Vagina (tissue), 2 donors: ENCODE results near the gene DGKK. TPM values are rescaled to one million over a fixed set of nuclear protein-coding genes. Genes with fewer than 3 reads are reported as not detected.

Source experiments
- DNase-seq, 2 donors: peaks; one replicate each; pipeline ENCODE4 v3.0.0-alpha.2; 2017; ENCODE audit errors: extremely low spot score in 2 of 2
- H3K27ac ChIP-seq: fragments of 200-600 bp; sonication (generic); one replicate; pipeline ENCODE4 v1.5.1; 2019
- H3K27me3 ChIP-seq: fragments of 200-600 bp; sonication (generic); one replicate; pipeline ENCODE4 v1.5.1; 2019
- H3K36me3 ChIP-seq, 2 donors: fragments of 200-600 bp; sonication (generic); one replicate each; pipeline ENCODE4 v1.5.1; 2017 to 2019
- H3K4me1 ChIP-seq: fragments of 200-600 bp; sonication (generic); one replicate; pipeline ENCODE4 v1.5.1; 2019
- H3K4me3 ChIP-seq, 2 donors: fragments of 200-600 bp; sonication (generic); 1 replicate in 1 of 2; 2 replicates in 1 of 2; pipeline ENCODE4 v1.5.1; 2016 to 2019
- H3K9me3 ChIP-seq: fragments of 200-600 bp; sonication (generic); one replicate; pipeline ENCODE4 v1.5.1; 2019
- POLR2A ChIP-seq, 2 donors: fragments of 450-650 bp; IDR thresholded peaks; one replicate each; pipeline ENCODE4 v1.6.1; 2017; ENCODE audit warnings: antibody characterized with exemption in 2 of 2, mild to moderate bottlenecking in 2 of 2, moderate library complexity in 2 of 2
- POLR2AphosphoS5 ChIP-seq, 2 donors: sonication (generic); formaldehyde crosslinking; IDR thresholded peaks; one replicate each; pipeline ENCODE4 v1.9.0; 2017; ENCODE audit warnings: antibody characterized with exemption in 2 of 2, mild to moderate bottlenecking in 2 of 2, low read depth in 1 of 2; ENCODE audit not compliant: insufficient read depth in 1 of 2
- intact Hi-C: fragments of 100-400 bp; cut with DNase I; formaldehyde crosslinking; loops from one replicate; pipeline ENCODE4 v1.15.1; 2023
- total RNA-seq: library from RNA; depleted of rRNA; stranded (reverse); fragments of >200 nt; gene quantifications from one replicate; pipeline ENCODE4 v1.2.3, GENCODE V29; 2016
- TF ChIP-seq, protein P1 (sequence below), 3 experiments: fragments of 450-650 bp in 2 of 3; fragments of 200-600 bp in 1 of 3; sonication (generic) in 1 of 3; IDR thresholded peaks; one replicate each; pipeline ENCODE4 v1.5.1; 2017 to 2019; ENCODE audit warnings: antibody characterized with exemption in 3 of 3, mild to moderate bottlenecking in 2 of 3, moderate library complexity in 2 of 3

DGKK gene
- total RNA-seq, 1 donor from 2014 or later = 0.49 TPM

DNA sequence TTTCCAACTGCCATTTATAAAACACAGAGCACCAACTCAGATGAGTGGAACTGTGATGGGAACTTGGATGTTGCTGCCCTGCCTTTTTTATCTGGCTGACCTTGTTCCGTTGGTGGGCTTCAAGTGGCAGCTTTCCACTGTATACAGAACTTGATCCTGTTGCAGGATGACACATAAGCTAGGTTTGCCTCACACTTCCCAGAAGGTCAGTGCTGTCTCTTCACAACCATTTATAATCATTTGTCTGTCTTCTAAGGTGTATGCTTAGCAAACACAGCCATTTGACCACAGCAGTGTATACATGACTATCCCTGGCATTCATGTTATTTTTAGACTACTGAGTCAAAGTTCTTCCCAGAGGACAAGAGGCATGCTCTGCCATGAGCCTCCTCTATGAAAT lies 20.3 kb downstream of the DGKK start:
- Histone ChIP-seq H3K27me3 (no peaks in the 10 kb centered on the region), H3K27ac (no peak overlapping the region), H3K4me3 (no peak overlapping the region), H3K4me1 (no peaks in the 10 kb centered on the region), H3K36me3 (no peaks in the 10 kb centered on the region), H3K9me3 (no peaks in the 10 kb centered on the region)
- no peak for TF ChIP-seq POLR2AphosphoS5 (IDR thresholded peaks at IDR 0.05; ENCODE audit: insufficient read depth in 1 of 2, low read depth in 1 of 2)
- TF ChIP-seq POLR2A (IDR thresholded peaks at IDR 0.05) = no peak
- TF ChIP-seq, protein P1, sequence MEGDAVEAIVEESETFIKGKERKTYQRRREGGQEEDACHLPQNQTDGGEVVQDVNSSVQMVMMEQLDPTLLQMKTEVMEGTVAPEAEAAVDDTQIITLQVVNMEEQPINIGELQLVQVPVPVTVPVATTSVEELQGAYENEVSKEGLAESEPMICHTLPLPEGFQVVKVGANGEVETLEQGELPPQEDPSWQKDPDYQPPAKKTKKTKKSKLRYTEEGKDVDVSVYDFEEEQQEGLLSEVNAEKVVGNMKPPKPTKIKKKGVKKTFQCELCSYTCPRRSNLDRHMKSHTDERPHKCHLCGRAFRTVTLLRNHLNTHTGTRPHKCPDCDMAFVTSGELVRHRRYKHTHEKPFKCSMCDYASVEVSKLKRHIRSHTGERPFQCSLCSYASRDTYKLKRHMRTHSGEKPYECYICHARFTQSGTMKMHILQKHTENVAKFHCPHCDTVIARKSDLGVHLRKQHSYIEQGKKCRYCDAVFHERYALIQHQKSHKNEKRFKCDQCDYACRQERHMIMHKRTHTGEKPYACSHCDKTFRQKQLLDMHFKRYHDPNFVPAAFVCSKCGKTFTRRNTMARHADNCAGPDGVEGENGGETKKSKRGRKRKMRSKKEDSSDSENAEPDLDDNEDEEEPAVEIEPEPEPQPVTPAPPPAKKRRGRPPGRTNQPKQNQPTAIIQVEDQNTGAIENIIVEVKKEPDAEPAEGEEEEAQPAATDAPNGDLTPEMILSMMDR (IDR thresholded peaks at IDR 0.05) = no peak
- intact Hi-C loops = no loop called here
- no peak for DNase-seq

DNA sequence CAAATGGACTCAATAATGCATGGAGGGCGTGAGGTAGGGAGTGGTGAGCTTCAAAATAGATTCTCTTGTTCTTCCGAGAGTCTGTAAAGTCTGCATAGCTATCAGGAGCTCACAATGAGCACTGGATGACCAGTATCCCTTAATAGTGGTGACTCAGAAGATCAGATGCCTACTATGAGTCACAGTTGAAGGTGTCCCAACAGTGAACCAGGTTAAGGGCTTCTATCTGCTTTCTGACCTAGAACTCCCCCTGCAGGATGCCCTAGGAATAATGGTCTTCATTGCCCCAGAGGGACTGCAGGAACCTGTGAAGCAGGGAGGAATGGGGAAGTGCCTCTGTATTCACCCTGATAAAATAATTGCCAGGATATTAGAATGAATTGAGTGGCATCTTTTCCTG lies 22.1 kb downstream of the DGKK start:
- H3K4me1 ChIP-seq = no peaks in the 10 kb centered on the region
- no peaks in the 10 kb centered on the region for H3K27me3 ChIP-seq
- H3K36me3 ChIP-seq = no peaks in the 10 kb centered on the region
- no peak overlapping the region for H3K4me3 ChIP-seq
- no peaks in the 10 kb centered on the region for H3K9me3 ChIP-seq
- no peak overlapping the region for H3K27ac ChIP-seq
- DNase-seq = no peak
- TF ChIP-seq, protein P1 (IDR thresholded peaks at IDR 0.05) = no peak
- TF ChIP-seq POLR2A (IDR thresholded peaks at IDR 0.05) = no peak
- no peak for TF ChIP-seq POLR2AphosphoS5 (IDR thresholded peaks at IDR 0.05; ENCODE audit: insufficient read depth in 1 of 2, low read depth in 1 of 2)
- intact Hi-C loops = no loop called here

- H3K36me3 ChIP-seq = no peaks in the 10 kb centered on the region
- H3K4me3 ChIP-seq = no peak overlapping the region
- H3K9me3 ChIP-seq = no peaks in the 10 kb centered on the region
- no peak overlapping the region for H3K27ac ChIP-seq
- intact Hi-C loops = no loop called here
- DNase-seq = no peak
- no peaks in the 10 kb centered on the region for H3K4me1 ChIP-seq
- TF ChIP-seq POLR2A (IDR thresholded peaks at IDR 0.05) (no peak), POLR2AphosphoS5 (IDR thresholded peaks at IDR 0.05; ENCODE audit: insufficient read depth in 1 of 2, low read depth in 1 of 2) (no peak)
- TF ChIP-seq, protein P1 (IDR thresholded peaks at IDR 0.05) = no peak
- no peaks in the 10 kb centered on the region for H3K27me3 ChIP-seq
Measured at GRCh38 chrX:50447535-50447934, 23.1 kb downstream of the DGKK start.

DNA sequence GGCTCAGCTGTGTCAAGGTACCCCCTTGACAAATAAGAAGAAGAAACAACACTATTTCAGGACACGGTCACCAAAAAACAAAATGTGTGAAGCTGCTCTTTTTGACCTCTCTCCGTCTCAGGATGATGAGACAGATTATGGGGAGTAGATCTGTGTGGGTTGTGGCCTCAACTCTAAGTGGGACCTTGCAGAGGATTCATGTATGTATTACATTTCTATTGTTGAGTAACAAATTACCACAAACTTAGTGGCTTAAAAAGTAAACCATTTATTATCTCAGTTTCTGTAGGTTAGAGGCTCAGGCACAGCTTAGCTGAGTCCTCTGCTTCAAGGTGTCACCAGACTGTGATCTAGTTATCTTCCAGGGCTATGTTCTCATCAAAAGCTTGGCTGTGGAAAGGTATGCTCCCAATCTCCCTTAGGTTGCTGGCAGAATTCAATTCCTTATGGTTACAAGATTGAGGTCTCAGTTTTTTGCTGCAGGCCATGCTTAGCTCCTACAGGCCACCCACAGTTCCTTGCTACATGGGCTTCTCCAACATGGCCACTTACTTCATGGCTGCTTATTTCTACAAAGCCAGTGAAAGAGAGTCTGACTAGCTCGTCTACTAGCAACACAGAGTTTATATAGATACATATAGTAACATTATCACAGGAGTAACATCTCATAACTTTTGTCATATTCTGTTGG lies 28.1 kb downstream of the DGKK start:
- TF ChIP-seq, protein P1 (IDR thresholded peaks at IDR 0.05) = no peak
- no peak for TF ChIP-seq POLR2A (IDR thresholded peaks at IDR 0.05)
- TF ChIP-seq POLR2AphosphoS5 (IDR thresholded peaks at IDR 0.05; ENCODE audit: insufficient read depth in 1 of 2, low read depth in 1 of 2) = no peak
- no peaks in the 10 kb centered on the region for H3K36me3 ChIP-seq
- no peak overlapping the region for H3K27ac ChIP-seq
- no peaks in the 10 kb centered on the region for H3K27me3 ChIP-seq
- intact Hi-C loops = no loop called here
- no peaks in the 10 kb centered on the region for H3K9me3 ChIP-seq
- no peaks in the 10 kb centered on the region for H3K4me1 ChIP-seq
- no peak overlapping the region for H3K4me3 ChIP-seq
- DNase-seq = no peak

DNA sequence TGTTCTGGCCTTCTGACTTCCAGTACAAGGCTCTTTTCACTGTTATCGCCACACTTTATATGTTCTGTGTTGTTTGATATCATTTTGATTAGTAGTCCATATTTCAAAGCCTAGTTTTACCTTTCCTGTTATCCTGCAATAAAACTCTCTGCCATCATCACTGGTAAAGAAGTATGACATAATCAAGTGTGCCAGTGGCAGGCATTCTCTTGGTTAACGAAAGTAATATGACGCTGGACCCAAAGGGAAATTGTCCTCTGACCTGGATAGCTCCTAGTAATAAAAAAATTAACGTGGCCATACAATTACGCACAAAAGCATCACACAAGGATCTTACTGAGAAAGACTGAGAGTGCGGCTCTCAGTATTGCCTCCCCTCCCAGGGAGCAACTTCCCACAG lies 33.8 kb downstream of the DGKK start:
- TF ChIP-seq, protein P1 (IDR thresholded peaks at IDR 0.05) = no peak
- TF ChIP-seq POLR2AphosphoS5 (IDR thresholded peaks at IDR 0.05; ENCODE audit: insufficient read depth in 1 of 2, low read depth in 1 of 2) (no peak), POLR2A (IDR thresholded peaks at IDR 0.05) (no peak)
- no peak for DNase-seq
- Histone ChIP-seq H3K27me3 (no peaks in the 10 kb centered on the region), H3K4me3 (no peak overlapping the region), H3K27ac (no peak overlapping the region), H3K36me3 (no peaks in the 10 kb centered on the region), H3K9me3 (no peaks in the 10 kb centered on the region), H3K4me1 (no peaks in the 10 kb centered on the region)
- intact Hi-C loops = no loop called here
